GM18907 (cell line): ENCODE results near the gene GPR15.

Experiments
- ATAC-seq: cut with Tn5 transposase; IDR thresholded peaks from one replicate; pipeline ENCODE4 v1.9.1; 2021; ENCODE audit warnings: mild to moderate bottlenecking, moderate library complexity; ENCODE audit not compliant: unreplicated experiment

Gene GPR15

DNA sequence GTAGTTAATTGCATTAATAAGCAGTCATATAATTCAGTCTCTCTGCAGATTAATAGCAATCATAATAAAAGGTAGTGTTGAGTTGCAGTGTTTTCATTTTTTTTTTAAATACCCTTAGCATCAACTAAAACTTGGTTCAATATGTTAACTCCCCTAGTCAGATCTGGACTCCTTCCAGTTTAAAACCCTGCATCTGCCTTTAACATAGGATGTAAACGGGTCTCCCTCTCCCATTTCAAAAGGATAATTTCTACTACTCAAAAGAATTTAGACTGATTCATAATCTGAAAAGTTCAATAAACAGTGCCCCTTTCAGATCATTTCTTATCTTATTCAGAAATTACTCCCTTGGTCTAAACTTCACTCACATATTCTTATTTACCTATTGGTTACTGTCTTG is 50.3 kb downstream of the GPR15 start:
- no peak for ATAC-seq

DNA sequence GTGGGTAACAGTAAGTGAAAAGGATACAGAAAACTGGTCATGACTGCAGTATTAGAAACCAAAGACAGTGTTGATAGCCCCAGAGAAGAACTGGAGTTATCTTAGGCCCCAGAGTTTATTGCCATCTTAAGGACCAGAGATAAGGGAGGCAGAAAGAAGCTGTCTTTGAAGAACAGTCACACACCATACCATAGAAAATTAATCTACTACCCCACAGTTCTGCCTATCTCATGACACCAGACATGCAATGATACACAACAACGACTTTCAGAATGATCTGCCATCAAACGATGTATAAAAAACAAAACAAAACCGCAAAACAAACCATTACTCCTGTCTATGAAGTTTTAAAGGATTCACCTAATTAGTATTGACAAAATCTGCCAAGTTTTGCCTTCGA is 52.0 kb downstream of the GPR15 start:
- ATAC-seq: no peak
